Osteoblast (primary cell): Measurements from ENCODE around the gene ATG5. TPM values are rescaled to one million over a fixed set of nuclear protein-coding genes. Genes with fewer than 3 reads are reported as not detected.

Source experiments
- DNase-seq: peaks from one replicate; pipeline ENCODE4 v3.0.0; 2011; ENCODE audit warnings: low spot score, mixed read lengths; ENCODE audit not compliant: insufficient read length; ENCODE audit errors: missing footprints
- H2AFZ ChIP-seq: 2 replicates; pipeline ENCODE4 v1.6.0; 2011; ENCODE audit warnings: mild to moderate bottlenecking, low read length
- H3K27ac ChIP-seq: 2 replicates; pipeline ENCODE4 v1.5.1; 2011; ENCODE audit warnings: mild to moderate bottlenecking, low read depth, low read length, moderate library complexity
- H3K27me3 ChIP-seq: 2 replicates; pipeline ENCODE4 v1.6.0; 2012; ENCODE audit warnings: mild to moderate bottlenecking, control low read depth, inconsistent platforms, low read length, moderate library complexity; ENCODE audit not compliant: insufficient read depth
- H3K36me3 ChIP-seq: 2 replicates; pipeline ENCODE4 v1.5.1; 2011; ENCODE audit warnings: mild to moderate bottlenecking, low read length, control low read depth, moderate library complexity; ENCODE audit not compliant: insufficient read depth
- H3K4me1 ChIP-seq: 2 replicates; pipeline ENCODE4 v1.5.1; 2011; ENCODE audit warnings: mild to moderate bottlenecking, low read length, control low read depth, moderate library complexity; ENCODE audit not compliant: insufficient read depth
- H3K4me2 ChIP-seq: 2 replicates; pipeline ENCODE4 v1.6.0; 2011; ENCODE audit warnings: mild to moderate bottlenecking, low read length; ENCODE audit not compliant: insufficient read depth
- H3K4me3 ChIP-seq: fragments of 200-600 bp; sonication (generic); 3 replicates; pipeline ENCODE4 v1.5.1; 2012; ENCODE audit warnings: mild to moderate bottlenecking, low read length, inconsistent platforms; ENCODE audit not compliant: insufficient read depth
- H3K79me2 ChIP-seq: 2 replicates; pipeline ENCODE4 v1.6.0; 2012; ENCODE audit warnings: mild to moderate bottlenecking, low read length, control low read depth, inconsistent platforms; ENCODE audit not compliant: insufficient read depth
- H3K9me3 ChIP-seq: 2 replicates; pipeline ENCODE4 v1.5.1; 2011; ENCODE audit warnings: low read depth, low read length, control low read depth
- H4K20me1 ChIP-seq: 2 replicates; pipeline ENCODE4 v1.6.0; 2012; ENCODE audit warnings: mild to moderate bottlenecking, low read length, control low read depth; ENCODE audit not compliant: insufficient read depth
- CTCF ChIP-seq: IDR thresholded peaks from 2 replicates; pipeline ENCODE4 v1.5.1; 2011; ENCODE audit warnings: mild to moderate bottlenecking, low read depth, low read length, moderate library complexity; ENCODE audit errors: extremely low read depth
- total RNA-seq: library from RNA; depleted of rRNA; stranded (reverse); fragments of >200 nt; gene quantifications from 2 replicates; pipeline ENCODE4 v1.2.3, GENCODE V29; 2012

Gene ATG5
- total RNA-seq, 1 donor = 59.0 TPM

- Histone ChIP-seq H3K4me1 (no peaks in the 10 kb centered on the region), H4K20me1 (no peaks in the 10 kb centered on the region), H2AFZ (no peak overlapping the region), H3K27me3 (no peaks in the 10 kb centered on the region), H3K4me2 (no peak overlapping the region), H3K79me2 (peaks cover 4% of the 10 kb centered on the region), H3K4me3 (no peak overlapping the region), H3K36me3 (no peaks in the 10 kb centered on the region), H3K9me3 (no peaks in the 10 kb centered on the region), H3K27ac (no peak overlapping the region)
- no peak for DNase-seq
- TF ChIP-seq CTCF = no peak
Measured at GRCh38 chr6:106215608-106216007, 110.0 kb downstream of the ATG5 start.

- Histone ChIP-seq H2AFZ (no peak overlapping the region), H3K27me3 (no peaks in the 10 kb centered on the region), H4K20me1 (no peaks in the 10 kb centered on the region), H3K4me2 (no peak overlapping the region), H3K4me3 (no peak overlapping the region), H3K4me1 (no peaks in the 10 kb centered on the region), H3K79me2 (no peaks in the 10 kb centered on the region), H3K9me3 (no peaks in the 10 kb centered on the region), H3K27ac (no peak overlapping the region), H3K36me3 (no peaks in the 10 kb centered on the region)
- TF ChIP-seq CTCF = no peak
- DNase-seq = no peak
Measured at GRCh38 chr6:106214531-106214930, 111.0 kb downstream of the ATG5 start.

- no peak overlapping the region for H3K27ac ChIP-seq
- H3K4me1 ChIP-seq = no peaks in the 10 kb centered on the region
- no peak for TF ChIP-seq CTCF
- no peak overlapping the region for H3K4me2 ChIP-seq
- H3K79me2 ChIP-seq = no peaks in the 10 kb centered on the region
- H4K20me1 ChIP-seq = no peaks in the 10 kb centered on the region
- H3K27me3 ChIP-seq = no peaks in the 10 kb centered on the region
- no peaks in the 10 kb centered on the region for H3K9me3 ChIP-seq
- no peaks in the 10 kb centered on the region for H3K36me3 ChIP-seq
- no peak overlapping the region for H2AFZ ChIP-seq
- no peak for DNase-seq
- H3K4me3 ChIP-seq = no peak overlapping the region
Measured at GRCh38 chr6:106213660-106214289, 111.8 kb downstream of the ATG5 start.

GRCh38 chr6:106212576-106212975 lies 113.0 kb downstream of the ATG5 start:
- no peaks in the 10 kb centered on the region for H3K36me3 ChIP-seq
- H2AFZ ChIP-seq = no peak overlapping the region
- no peaks in the 10 kb centered on the region for H3K9me3 ChIP-seq
- no peak for DNase-seq
- H3K79me2 ChIP-seq = no peaks in the 10 kb centered on the region
- TF ChIP-seq CTCF = no peak
- H3K4me3 ChIP-seq = no peak overlapping the region
- H3K4me2 ChIP-seq = no peak overlapping the region
- no peaks in the 10 kb centered on the region for H3K4me1 ChIP-seq
- H4K20me1 ChIP-seq = no peaks in the 10 kb centered on the region
- no peaks in the 10 kb centered on the region for H3K27me3 ChIP-seq
- H3K27ac ChIP-seq = no peak overlapping the region
